Fibroblast of skin of right biceps (primary cell): ENCODE results near the gene PLPPR5.
A peak's percentile ranks its signal among the peaks of the same experiment; 100 is the strongest.

Experiments used
- DNase-seq: peaks from one replicate; pipeline ENCODE4 v3.0.0-alpha.2; 2013

The PLPPR5 gene

DNA sequence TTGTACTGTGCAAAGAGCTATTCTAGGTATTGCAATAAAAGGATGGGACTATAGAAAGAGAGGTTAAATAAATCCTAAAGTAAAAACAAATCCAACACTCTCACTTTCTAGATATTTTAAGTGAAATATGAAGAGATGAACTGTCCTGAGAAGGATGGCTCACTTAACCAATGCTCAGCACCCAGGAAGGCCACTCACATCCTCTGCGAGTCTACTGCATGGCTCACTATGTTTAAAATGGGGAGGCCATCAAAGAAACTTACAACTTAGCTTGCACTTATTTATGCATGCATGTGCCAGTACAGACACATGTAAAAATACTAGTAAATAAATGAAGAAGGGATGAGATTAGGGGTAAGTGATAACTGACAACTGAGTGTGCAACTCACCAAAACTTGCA, 37.5 kb downstream of the PLPPR5 start:
- DNase-seq: no peak

DNA sequence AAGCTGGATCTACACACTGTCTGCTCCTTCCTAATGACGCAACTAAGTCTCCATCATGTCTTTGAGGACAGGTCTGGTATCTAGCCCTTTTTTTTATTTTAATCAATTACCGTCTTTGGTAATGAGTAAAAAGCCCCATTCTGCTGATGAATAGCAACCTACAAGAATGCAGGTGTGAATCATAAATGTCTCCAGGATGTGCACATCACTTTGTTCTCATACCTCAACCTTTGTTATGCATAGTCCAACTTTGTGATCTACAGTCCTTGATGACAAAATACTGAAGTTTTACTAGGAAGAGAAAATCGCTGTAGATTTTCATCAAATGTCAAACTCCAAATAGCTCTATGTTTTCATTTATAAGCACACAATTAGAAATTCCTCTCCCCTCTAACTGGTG, 39.3 kb downstream of the PLPPR5 start:
- no peak for DNase-seq

GRCh38 chr1:98964198-98964597, 40.5 kb downstream of the PLPPR5 start:
- DNase-seq: no peak

- DNase-seq: peak; percentile 56
Observed at GRCh38 chr1:98963064-98963758, 41.5 kb downstream of the PLPPR5 start.

DNA sequence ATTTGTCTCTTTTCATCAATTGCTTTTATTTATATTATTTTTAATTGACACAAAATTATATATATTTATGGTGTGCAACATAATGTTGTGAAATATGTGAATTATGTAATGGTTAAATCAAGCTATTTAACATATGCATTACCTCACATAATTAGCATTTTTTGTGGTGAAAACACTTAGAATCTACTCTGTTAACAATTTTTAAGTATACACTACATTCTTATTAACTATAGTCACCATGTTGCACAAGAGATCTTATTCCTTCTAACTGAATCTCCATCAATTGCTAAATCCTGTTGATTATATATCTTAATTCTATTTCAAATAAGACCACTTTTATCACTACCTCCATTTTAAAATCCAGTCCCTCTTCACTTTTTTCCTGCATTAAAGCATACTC, 42.5 kb downstream of the PLPPR5 start:
- peak; percentile 77 for DNase-seq

GRCh38 chr1:98949621-98950020, 55.0 kb downstream of the PLPPR5 start:
- no peak for DNase-seq

- DNase-seq: peak; percentile 26
Observed at GRCh38 chr1:98949166-98949565, 55.5 kb downstream of the PLPPR5 start.

- no peak for DNase-seq
Observed at GRCh38 chr1:98947071-98947470, 57.6 kb downstream of the PLPPR5 start.

DNA sequence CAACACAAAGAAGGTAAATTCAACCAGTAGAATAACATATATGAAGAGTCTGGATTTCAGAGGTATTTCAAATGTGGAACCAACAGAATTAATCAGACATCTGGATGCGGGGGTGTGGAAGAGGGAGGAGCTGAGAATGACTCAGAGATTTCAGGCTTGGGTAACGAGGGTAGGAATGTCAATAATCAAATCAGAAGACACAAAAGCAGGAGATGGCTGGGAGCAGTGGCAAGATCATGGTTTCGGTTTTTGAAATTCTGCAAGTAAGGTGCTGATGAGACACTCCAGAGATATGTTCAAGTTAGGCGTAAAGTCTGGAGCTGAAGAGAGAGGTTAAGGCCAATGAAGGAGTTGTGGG, 64.0 kb downstream of the PLPPR5 start:
- peak; percentile 77 for DNase-seq

GRCh38 chr1:98940069-98940721, 64.5 kb downstream of the PLPPR5 start:
- no peak for DNase-seq

DNA sequence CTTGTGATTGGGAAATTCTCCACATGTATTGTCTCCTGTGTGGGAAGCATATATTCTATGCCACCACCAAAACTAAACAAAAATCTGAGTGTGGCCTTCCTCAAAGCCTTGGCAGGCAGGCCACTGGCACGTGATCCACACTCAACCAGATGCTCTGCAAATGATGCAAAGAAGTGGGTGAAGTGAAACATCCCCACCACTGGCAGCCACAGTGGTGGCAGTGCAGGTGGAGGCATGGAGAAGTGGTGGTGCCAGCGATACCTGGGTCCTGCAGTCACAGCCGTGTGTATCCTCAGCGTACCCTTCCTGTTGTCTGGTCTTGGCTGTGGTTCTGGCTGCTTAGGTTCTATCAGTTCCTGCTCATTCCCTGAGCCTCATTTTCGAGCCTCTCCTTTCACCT, 65.2 kb downstream of the PLPPR5 start:
- DNase-seq: no peak

GRCh38 chr1:98937347-98937746, 67.3 kb downstream of the PLPPR5 start:
- DNase-seq: no peak

- DNase-seq: no peak
Observed at GRCh38 chr1:98932184-98932583, 72.5 kb downstream of the PLPPR5 start.

DNA sequence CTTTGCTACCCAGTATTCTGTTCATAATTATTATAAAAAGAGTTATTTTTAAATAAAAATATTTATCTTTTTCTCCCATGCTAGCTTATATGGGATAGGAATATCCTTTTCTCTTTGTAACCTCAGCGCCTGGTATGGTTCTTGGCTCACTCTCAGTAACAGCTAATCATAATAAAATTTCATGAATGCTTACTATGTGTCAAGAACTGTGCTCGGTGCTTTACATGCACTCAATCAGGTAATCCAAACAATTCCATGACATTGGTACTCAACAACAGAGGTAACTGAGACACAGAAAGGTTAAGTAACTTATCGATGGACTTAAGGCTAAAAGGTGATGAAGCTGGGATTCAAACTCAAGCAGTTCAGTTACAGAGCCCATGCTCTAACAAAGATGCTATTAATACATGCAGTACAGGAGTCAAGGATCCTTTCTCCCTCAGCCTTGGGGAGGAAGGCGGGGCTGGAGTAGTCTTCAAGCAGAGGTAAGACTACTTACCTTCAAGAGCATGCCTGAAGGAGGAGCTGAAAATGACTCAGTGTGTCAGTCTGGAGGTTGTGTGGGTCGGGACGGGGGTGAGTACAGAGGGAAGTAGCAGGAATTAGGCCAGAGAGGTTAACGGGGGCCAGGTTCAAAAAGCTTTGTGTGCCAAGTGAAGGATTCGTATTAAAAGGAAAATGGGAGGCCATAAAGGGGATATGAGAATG, 73.4 kb downstream of the PLPPR5 start:
- DNase-seq: no peak

GRCh38 chr1:98929437-98929836, 75.2 kb downstream of the PLPPR5 start:
- no peak for DNase-seq

- DNase-seq: no peak
Observed at GRCh38 chr1:98926597-98926996, 78.1 kb downstream of the PLPPR5 start.

DNA sequence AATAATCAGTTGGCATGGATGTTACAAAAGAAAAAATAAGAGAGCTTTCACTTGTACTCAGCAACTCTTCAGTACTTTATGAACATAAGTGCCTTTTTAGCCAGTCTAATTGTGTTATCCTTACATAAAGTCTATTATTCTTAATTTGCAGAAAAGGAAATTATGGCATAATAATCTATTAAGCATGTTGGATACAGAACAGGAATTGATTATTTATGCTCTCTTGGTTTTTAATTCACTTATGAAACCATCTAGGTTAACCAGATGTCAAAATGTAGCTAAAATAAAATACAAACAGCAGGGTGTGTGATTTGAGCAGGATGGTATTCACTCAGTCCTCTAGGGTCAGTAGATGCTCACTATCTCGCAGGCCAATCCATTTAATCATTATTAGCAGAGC, 79.7 kb downstream of the PLPPR5 start:
- no peak for DNase-seq

DNA sequence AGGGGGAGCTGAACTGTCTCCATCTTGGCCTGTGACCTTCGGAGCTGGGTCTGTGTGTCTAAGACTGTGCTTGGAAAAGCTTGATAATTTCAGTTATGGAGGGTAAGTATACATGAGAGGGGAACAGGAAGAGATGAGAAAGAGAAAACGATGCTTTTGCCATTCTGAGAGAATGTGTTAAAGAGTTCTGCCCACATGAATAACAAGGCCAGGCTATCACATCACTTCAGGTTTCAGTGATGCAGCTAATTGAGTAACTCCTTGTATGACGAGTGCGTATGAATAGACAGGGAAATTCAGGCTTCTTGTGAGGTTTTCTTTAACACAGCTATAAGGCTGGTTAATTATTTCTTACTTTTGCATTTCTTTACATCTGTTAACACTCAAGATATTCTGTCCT, 81.0 kb downstream of the PLPPR5 start:
- DNase-seq: no peak

- peak; percentile 54 for DNase-seq
Observed at GRCh38 chr1:98921817-98922216, 82.8 kb downstream of the PLPPR5 start.

DNA sequence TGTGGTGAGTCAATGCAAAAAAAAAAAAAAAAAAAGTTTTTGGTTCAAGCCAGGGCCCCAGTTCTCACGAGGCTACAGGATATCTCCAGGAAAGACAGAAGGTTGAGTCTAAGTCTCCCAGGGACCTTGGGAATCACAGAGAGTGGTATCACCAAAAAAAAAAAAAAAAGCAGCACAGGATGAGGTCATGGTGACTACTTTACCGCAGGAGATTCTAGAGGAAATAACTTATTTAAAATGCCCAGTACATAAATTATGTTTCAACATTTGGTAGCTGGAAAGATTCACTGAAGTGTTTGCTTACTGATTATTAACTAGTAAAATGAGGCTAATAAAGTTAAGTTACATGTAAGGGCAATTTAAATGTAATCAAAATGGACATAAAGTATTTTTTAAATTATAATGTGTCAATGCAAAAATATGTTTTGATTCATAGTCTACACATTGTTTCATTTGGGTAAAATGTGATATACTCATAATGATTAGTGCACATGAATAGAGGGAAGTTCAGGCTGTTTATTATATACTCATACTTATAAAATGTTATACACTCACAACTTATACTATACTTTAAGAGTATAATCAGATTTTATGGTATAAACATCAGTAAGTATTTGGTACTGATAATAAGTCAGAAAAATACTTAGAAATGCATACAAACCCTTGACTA, 84.1 kb downstream of the PLPPR5 start:
- DNase-seq: peak; percentile 91

DNA sequence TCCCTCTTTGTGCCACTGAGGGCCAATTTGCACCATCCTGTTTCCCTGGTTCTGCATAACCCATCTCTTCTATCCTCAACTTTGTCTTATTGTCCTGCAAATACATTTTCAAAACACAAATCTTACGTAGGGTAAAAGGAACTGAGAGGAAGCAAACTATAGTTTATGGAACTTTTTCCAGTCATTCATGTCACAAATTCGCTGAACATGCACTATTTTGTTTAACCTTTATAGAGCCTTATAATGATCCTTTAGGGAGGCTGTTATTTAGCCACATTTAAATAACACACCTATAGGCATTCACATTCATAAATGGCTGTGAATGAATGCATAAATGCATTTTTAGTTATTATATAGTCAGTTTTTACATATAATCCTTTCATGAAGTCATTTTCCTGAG, 85.0 kb downstream of the PLPPR5 start:
- no peak for DNase-seq

- DNase-seq: peak; percentile 61
Observed at GRCh38 chr1:98919211-98919610, 85.5 kb downstream of the PLPPR5 start.

DNA sequence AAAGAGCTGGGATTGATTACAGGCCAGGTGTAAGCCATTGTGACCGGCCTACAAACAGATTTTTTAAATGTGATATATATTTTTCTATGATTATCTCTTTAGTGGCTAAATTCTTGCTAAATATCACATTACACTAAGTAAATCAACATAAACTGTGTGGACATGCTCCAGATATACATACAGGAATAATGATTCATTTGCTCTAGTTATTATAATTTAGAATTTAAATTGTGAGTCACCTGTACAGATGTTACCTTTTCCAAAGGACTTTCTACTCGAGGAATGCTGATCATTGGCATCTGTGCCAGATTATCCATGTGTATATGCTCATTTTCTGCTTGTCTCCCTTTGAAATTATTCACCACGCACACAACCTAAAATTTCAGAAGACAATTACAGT, 90.1 kb downstream of the PLPPR5 start:
- DNase-seq: no peak

DNA sequence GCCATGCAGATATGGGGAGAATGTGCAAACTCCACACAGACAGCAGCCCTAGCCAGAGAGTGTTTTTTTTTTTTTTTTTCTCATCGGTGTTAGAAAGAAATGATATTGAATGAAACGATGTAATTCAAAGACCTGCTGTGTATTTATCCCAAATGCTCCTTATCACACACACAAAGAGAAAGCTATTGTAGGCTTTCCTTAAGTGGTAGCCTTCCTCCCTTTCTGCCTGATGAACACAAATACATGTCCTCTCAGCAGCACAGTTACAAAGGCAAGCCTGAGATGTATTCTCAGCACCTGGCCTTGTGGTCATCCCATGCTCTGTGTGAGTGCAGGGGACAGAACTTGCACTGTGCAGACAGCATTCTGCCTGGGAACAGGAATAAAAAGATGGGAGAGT, 93.8 kb downstream of the PLPPR5 start:
- DNase-seq: no peak
